NT2/D1 (cell line): ENCODE data around the gene GNB1.

Experiments used
- YY1 ChIP-seq: IDR thresholded peaks from 2 replicates; pipeline ENCODE4 v1.6.1; 2011; ENCODE audit not compliant: insufficient read length, insufficient read depth
- ZNF274 ChIP-seq: IDR thresholded peaks from 2 replicates; pipeline ENCODE4 v1.6.1; 2011; ENCODE audit warnings: mild to moderate bottlenecking, low read depth, low read length

DNA sequence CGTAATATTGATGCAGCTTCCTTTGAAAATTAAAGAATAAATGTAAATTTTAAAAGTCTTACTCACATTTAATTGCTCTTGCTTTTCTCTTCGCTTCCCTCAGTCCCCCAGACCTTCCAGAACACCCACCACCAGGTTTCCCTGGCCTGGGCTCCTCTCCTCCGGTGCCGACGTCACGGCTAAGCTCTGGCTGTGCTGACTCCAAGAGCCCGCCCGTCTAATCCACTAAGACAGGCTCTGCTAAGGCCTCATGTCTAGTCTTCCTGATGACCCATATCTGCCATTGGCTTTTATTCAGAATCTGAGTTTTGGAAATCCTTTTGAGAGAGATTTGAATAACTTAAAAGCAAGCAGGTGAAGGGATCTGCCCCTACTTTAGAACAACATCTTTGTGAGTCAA lies 58.7 kb downstream of the GNB1 start:
- TF ChIP-seq YY1 (no peak), ZNF274 (no peak)
